GM12878 (cell line): ENCODE measurements around the gene MCHR1.

Experiments used
- CTCF ChIP-seq, 3 experiments: IDR thresholded peaks in 2 of 3; conservative IDR thresholded peaks in 1 of 3; 2 replicates each; pipeline ENCODE4 v1.5.1; 2011; ENCODE audit warnings: low read depth in 3 of 3, low read length in 3 of 3, mild to moderate bottlenecking in 3 of 3, control low read depth in 2 of 3, moderate library complexity in 2 of 3, inconsistent platforms in 1 of 3, mixed read lengths in 1 of 3; ENCODE audit not compliant: control insufficient read depth in 2 of 3, insufficient read depth in 1 of 3; ENCODE audit errors: extremely low read depth in 1 of 3
- EZH2 ChIP-seq: IDR thresholded peaks from 2 replicates; pipeline ENCODE4 v1.6.1; 2012; ENCODE audit warnings: low read depth, mild to moderate bottlenecking, control low read depth, inconsistent platforms, low read length, borderline replicate concordance; ENCODE audit not compliant: control insufficient read depth
- HDAC2 ChIP-seq: fragments of 200-600 bp; sonication (generic); IDR thresholded peaks from 2 replicates; pipeline ENCODE4 v1.6.1; 2017
- LARP7 ChIP-seq: fragments of 450-650 bp; IDR thresholded peaks from 2 replicates; pipeline ENCODE4 v1.6.1; 2017; ENCODE audit warnings: mild to moderate bottlenecking
- POLR2AphosphoS2 ChIP-seq: IDR thresholded peaks from 2 replicates; pipeline ENCODE4 v1.6.1; 2011; ENCODE audit warnings: low read depth, mild to moderate bottlenecking, low read length, improper control_type of control experiment, moderate library complexity
- POLR2AphosphoS5 ChIP-seq: IDR thresholded peaks from 2 replicates; pipeline ENCODE4 v1.6.1; 2011; ENCODE audit warnings: mild to moderate bottlenecking, low read length, inconsistent platforms
- RCOR1 ChIP-seq: conservative IDR thresholded peaks from 2 replicates; pipeline ENCODE4 v1.6.1; 2012; ENCODE audit warnings: low read depth, low read length, improper control_type of control experiment
- SPI1 ChIP-seq: IDR thresholded peaks from 2 replicates; pipeline ENCODE4 v1.6.1; 2011; ENCODE audit warnings: low read depth, mild to moderate bottlenecking, low read length, moderate library complexity, borderline replicate concordance; ENCODE audit not compliant: insufficient read depth
- TAF1 ChIP-seq: IDR thresholded peaks from 2 replicates; pipeline ENCODE4 v1.6.1; 2011; ENCODE audit warnings: mild to moderate bottlenecking, low read depth, low read length, borderline replicate concordance
- ZNF384 ChIP-seq: IDR thresholded peaks from 2 replicates; pipeline ENCODE4 v1.6.1; 2012; ENCODE audit warnings: low read depth, mild to moderate bottlenecking, low read length, improper control_type of control experiment, borderline replicate concordance

GRCh38 chr22:40712311-40712710, 33.0 kb downstream of the MCHR1 start:
- TF ChIP-seq CTCF (IDR thresholded peaks at IDR 0.05 in 2 of 3, conservative IDR thresholded peaks at IDR 0.05 in 1 of 3; ENCODE audit: control insufficient read depth in 2 of 3, extremely low read depth in 1 of 3, insufficient read depth in 1 of 3, low read depth in 3 of 3, low read length in 3 of 3) (no peak), HDAC2 (no peak), ZNF384 (no peak), TAF1 (no peak), SPI1 (no peak), POLR2AphosphoS5 (no peak), POLR2AphosphoS2 (no peak), RCOR1 (no peak), LARP7 (no peak), EZH2 (no peak)
